H4 (cell line): Measurements from ENCODE around the gene STX16. TPM values are rescaled to one million over a fixed set of nuclear protein-coding genes. Genes with fewer than 3 reads are reported as not detected.
A peak's percentile ranks its signal among the peaks of the same experiment; 100 is the strongest.

ENCODE experiments used
- DNase-seq: peaks from one replicate; pipeline ENCODE4 v3.0.0-alpha.2; 2015; ENCODE audit warnings: low spot score
- total RNA-seq: library from RNA; depleted of rRNA; stranded (reverse); fragments of >200 nt; shearing (Covaris generic); gene quantifications from 2 replicates; pipeline ENCODE4 v1.2.3, GENCODE V29; 2014

Gene STX16
- total RNA-seq, 1 experiment from 2014 or later, result 8.8 TPM

- no peak for DNase-seq
These were observed 24.6 kb downstream of the STX16 start for GRCh38 chr20:58675641-58676040.

DNA sequence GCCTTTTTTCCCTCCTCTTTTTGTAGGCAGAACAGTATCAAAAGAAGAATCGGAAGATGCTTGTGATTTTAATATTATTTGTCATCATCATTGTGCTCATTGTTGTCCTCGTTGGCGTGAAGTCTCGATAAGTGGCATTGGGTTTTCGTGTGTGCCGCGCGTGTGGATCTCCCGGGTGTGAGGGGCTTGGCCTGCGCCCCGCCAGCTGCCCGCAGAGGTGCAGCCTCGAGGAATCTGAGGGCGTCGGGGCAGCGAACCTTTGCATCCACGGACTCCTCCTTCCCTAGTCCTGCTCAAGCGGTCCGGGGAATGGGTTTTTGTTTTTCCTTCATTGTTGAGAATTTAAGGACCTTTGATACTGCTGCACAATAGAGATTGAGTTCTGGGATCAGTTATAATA is 25.1 kb downstream of the STX16 start:
- DNase-seq, result no peak

DNA sequence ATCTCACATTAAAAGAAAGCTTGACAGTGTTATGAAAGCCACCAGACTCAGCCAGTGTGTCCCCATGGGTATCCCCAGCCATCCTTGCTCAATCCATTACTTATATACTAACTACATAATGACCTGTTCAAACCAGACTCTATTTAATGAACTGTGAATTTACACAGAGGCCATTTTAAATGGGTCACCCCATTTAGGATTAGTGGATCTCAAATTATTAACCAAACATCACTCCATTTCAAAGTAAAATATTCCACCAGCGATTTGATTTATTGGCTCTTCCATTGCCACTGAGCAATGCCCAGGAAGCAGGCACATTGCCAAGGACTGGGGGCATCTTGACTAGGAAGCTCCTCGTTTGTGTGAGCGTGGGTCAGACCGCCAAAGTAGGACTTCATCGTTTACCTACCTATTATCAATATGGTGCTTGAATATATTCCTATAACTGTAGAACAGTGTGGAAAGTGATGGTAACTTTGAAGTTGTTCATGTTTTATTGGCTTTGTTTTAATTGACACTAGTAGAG is 26.1 kb downstream of the STX16 start:
- DNase-seq, result no peak

- no peak for DNase-seq
These were observed 26.7 kb downstream of the STX16 start for GRCh38 chr20:58677808-58678207.

- DNase-seq, result no peak
These were observed 27.7 kb downstream of the STX16 start for GRCh38 chr20:58678806-58679205.

- DNase-seq, result peak; percentile 30
These were observed 31.8 kb downstream of the STX16 start for GRCh38 chr20:58682656-58683531.

DNA sequence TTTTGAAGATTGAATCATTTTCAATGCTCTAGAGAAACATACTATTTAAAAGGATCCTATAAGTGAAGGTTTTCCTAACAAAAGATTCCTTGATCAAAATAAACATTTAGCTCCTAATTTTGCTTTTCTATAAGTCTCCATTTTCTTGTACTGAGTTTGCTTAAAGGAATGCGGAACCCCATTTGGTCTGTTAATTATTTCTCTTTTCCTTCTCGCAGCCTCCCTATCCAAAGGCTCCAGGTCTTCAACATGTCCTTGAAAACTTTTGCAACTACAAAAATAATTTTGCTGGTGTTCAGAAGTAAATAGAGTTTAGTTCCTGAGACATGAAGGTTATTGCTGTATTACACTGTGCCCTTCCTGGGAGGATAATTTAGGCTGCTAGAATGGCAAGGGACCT is 33.2 kb downstream of the STX16 start:
- no peak for DNase-seq

DNA sequence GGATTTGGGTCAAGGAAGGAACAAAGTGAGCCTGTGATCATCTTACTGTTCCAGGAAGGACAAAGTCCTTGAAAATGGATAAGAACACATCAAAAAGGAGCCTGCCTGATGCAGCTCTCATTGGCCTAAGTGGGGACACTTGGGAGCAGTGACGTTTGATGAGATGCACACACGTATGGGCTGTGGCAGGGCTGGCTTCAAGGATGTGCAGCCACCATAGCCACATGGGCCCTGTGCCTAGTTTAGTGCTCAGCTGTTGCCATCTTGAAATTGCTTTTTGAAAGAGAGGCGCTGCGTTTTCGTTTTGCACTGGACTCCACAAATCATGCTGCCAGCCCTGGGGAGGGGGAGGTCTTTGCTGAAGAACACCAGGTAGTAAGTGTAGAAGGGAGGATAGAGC is 34.9 kb downstream of the STX16 start:
- DNase-seq, result no peak

DNA sequence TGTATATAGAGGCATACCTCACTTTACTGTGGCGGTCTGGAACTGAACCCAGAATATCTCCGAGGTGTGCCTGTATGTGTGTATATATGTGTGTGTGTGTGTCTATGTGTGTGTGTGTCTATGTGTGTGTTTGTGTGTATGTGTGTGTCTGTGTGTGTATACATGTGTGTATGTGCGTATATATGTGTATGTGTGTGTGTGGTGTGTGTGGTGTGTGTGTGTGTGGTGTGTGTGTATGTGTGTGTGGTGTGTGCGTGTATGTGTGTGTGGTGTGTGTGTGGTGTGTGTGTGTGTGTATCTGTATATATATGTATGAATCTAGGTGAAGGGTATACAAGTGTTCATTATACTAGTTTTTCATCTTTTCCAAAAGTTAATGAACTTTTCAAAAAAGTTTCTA is 37.3 kb downstream of the STX16 start:
- no peak for DNase-seq

DNA sequence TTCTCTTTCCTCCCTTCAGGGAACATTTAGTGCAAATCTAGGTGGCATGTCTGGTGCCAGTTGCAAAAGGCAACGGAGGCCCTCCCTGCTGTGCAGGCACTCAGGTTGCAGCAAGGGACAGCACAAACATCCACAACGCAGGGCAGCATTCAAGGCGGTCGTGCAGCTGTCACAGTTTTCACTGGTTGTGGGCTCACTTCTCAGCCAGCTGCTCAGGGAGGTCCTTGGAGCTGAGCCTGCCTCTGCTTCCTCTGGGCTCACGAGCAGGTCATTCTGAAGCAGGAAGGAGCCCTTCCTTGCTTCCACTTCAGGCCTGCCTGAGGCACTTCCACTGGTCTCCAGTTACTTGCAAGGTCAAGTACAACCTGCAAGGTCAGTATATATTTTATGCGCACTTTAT is 37.8 kb downstream of the STX16 start:
- no peak for DNase-seq

GRCh38 chr20:58690396-58691135 is 39.5 kb downstream of the STX16 start:
- no peak for DNase-seq

DNA sequence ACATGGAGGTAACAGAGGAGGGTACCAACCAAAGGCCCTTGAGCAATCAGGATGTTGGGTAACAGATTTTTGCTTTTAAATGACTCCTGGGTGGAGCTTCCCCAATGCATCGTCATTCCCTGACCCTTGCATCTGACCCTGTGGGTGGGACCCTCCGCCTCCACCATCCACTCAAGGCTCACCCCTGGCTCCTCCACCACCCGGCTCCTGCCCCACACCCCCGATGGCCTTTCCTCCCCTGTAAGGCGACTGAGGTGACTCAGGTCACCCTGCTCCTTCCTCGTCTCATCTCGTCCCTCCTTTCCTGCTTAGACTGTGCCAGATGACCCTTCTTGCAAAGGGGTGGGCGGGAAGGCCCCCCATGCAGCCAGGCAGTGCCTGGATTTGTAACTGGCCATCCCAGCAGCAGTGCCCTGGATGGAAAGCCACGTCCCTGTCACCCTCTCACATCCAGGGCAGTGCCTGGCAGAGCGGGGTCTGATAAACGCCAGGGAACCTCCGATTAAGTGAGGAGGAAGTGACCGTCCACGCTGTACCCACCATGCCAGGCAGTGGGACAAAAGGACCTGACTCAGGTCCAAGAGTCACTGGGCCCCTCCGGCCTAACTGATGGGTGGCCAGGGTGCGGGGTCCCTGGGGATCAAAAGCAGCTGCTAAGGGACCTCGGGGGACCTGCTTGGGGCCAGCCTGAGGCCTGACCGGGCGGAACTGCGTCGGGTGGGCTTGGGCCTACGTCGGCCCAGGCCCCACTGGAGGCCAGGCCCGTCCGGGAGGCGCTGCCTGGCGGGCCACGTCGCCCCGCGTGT is 40.9 kb downstream of the STX16 start:
- no peak for DNase-seq

DNA sequence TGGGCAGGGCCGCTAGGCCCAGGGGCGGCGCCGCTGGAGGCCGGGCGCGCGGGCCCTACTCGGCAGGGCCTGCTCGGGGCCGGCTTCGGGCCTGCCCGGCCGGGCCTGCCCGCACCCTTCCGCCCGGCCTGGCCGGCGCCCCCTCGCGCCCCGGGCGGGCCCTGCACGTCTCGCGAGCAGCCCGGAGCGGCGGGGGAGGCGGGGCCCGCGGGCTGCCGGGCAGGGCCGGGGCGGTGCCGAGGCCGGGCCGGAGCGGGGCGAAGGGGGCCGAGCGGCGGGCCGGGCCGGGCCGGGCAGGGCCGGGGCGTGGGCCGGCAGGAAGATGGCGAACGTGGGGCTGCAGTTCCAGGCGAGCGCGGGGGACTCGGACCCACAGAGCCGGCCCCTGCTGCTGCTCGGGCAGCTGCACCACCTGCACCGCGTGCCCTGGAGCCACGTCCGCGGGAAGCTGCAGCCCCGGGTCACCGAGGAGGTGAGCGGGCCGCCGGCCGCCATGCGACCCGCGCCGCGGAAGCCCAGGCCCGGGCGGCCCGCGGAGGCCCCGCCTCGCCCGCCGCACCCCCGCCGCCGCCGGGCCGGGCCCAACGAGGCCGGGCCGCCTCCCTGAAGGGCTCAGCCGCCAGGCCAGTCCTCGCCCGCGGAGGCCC is 41.6 kb downstream of the STX16 start, which contains the start of gene NPEPL1:
TSS of gene NPEPL1 (plus strand) at position 222 of the 647 bp plus-strand sequence. CDS start at position 323, 101 bp downstream.
- no peak for DNase-seq

DNA sequence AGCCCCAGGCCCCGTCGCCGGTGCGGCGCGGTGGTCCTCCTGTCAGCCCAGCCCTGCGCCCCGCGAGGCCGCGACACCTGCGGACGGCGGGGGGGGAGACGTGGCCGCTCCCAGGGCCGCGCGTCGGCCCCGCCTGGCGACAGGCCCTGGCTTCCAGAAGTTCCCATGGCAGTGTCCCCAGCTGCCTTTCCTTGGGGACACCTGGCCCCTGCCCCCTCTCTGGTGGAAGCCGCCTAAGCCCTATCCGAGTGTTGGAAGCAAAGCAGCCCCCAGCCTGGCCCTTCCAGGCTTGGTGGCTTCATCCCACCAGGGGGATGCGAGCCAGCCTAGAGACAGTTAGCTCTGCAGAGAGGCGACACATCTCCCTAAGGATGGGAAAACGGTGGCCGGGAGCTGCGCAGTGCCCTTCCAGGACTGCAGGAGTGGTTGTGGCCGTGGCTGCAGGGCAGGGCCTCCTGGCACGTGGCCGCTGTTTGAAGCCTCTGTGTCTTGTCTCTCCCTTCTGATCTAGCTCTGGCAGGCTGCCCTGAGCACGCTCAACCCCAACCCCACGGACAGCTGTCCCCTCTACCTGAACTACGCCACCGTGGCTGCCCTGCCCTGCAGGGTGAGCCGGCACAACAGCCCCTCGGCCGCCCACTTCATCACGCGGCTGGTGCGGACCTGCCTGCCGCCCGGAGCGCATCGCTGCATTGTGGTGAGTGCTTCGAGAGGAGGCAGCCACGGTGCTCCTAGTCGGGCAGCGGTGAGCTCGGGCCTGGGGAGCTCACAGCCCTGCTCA is 42.3 kb downstream of the STX16 start:
- no peak for DNase-seq

DNA sequence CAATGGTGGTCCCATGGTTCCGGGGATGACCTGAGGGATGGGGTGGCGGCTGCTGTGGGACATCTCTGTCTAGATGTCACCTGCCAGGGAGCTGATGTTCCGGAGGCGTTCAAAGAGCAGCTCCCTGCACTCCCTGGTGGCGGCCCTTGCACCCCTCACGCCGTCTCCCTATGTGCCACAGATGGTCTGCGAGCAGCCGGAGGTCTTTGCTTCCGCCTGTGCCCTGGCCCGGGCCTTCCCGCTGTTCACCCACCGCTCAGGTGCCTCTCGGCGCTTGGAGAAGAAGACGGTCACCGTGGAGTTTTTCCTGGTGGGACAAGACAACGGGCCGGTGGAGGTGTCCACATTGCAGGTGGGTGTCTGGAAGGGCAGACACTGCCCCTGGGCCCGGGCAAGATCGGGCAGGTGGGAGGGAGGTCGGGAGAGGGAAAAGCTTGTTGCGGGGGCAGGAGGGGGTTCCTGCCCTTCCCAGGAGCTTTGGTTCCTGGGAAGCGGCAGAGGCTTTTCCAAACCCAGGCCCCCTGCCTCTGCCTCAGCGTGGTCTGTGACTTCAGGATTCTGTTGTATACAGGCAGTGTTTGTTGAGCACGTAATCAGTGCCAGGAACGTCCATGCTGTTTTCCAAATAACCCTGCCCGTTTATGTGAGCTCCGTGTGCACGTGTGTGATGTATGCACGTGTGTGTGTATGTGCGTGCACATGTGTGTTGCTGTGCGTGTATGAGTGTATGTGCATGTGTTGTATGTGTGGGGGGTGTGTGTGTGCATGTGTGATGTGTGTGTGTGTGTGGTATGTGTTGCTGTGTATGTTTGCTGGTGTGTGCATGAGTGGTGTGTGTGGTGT is 43.4 kb downstream of the STX16 start:
- no peak for DNase-seq

DNA sequence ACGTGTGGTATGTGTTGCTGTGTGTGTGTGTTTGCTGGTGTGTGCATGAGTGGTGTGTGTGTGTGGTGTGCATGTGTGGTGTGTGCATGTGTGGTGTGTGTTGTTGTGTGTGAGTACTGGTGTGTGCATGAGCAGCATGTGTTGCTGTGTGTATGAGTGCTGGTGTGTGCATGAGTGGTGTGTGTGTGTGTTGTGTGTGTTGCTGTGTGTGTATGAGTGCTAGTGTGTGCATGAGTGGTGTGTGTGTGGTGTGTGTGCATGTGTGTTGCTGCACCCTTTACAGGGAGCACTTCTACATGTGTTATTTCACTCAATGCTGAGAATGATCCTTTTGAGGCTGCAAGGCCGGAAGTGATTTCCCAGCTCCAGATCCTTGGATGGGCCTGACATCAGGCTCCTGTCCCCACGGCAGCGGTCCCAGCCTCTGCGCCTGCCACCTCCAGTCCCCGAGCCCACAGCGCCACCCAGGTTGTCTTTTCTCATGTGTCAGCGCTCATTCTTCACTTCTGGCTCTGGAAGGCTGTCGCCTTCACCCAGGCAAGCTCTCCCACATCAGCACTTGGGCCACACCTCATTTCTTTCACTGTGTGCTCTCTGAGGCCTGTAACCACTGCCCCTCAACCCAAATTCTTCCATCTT is 44.1 kb downstream of the STX16 start:
- DNase-seq, result no peak

DNA sequence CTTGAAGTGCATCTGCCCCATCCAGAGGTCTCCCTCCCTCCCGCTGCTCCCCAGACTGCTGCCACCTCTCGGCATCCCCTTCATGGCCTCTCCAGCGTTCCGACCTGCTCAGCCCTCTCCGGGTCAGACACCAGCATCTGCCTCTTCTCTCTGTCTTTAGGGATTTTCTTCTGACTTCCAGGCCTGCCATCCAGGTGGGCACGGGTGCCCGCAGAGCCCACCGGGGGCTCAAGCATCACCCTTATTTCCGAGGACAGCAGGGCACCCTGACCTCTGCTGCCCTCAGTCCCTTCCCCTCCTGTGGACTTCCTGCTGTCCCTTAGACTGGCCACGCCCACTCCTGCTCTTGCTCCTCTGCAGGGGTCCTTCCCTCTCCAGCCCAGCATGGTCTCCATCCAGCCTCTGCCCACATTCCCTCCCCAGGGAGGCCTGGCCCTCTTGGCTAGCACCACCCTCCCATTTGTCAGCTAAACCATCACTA is 44.9 kb downstream of the STX16 start:
- no peak for DNase-seq

DNA sequence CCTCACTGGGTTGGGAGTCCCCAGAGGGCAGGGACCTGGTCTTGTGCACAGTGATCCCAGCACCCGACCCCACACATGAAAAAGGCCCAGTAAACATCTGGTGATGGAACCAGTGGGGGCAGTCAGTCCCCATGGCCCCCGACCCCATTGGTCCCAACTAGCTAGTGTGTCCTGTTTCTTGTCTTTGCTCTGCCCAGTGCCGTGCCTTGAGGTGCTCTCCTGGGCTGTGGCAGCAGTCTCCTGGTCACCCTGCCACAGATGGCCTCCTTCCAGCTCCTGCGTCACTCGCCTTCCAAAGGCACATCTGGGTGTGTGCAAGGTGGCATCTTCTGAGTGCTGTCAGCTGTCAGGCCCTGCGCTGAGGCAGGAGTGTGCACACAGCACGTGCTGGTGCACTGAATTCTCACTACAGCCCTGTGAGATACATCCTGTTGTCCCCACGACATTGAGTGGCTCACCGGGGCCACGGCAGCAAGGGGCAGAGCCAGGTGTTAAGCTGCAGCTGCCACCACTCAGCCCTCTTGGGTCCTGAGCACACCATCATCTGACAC is 45.4 kb downstream of the STX16 start:
- no peak for DNase-seq
